Adipose tissue (tissue), 3 donors: ENCODE results near the gene RNF168. TPM values are rescaled to one million over a fixed set of nuclear protein-coding genes. Genes with fewer than 3 reads are reported as not detected.
A peak's percentile ranks its signal among the peaks of the same experiment; 100 is the strongest.
"Not testable (repeated sequence)": the region's sequence is repeated elsewhere in the genome, so short reads cannot be mapped to it uniquely, and the experiment has no call there.

Experiments
- H3K27ac ChIP-seq: one replicate; pipeline ENCODE4 v1.5.1; 2013; ENCODE audit warnings: low read depth, low read length
- WGBS, 3 donors: extraction: QIAGEN DNeasy Blood & Tissue Kit; methylation state at CpG; one replicate each; pipeline ENCODE4 v1.1.7; 2013; 5-methylcytosine and 5-hydroxymethylcytosine counted together
- polyA plus RNA-seq, 3 donors: library from polyadenylated mRNA; stranded (reverse); fragments of 200-250 nt; gene quantifications; one replicate each; pipeline ENCODE4 v1.2.3, GENCODE V29; 2013
- donor health status: healthy with polysubstance abuse.
- donor health status: Bipolar disorder and iron deficiency.
- donor health status: healthy.

RNF168 gene, protein sequence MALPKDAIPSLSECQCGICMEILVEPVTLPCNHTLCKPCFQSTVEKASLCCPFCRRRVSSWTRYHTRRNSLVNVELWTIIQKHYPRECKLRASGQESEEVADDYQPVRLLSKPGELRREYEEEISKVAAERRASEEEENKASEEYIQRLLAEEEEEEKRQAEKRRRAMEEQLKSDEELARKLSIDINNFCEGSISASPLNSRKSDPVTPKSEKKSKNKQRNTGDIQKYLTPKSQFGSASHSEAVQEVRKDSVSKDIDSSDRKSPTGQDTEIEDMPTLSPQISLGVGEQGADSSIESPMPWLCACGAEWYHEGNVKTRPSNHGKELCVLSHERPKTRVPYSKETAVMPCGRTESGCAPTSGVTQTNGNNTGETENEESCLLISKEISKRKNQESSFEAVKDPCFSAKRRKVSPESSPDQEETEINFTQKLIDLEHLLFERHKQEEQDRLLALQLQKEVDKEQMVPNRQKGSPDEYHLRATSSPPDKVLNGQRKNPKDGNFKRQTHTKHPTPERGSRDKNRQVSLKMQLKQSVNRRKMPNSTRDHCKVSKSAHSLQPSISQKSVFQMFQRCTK
- 1 to 10 TPM; 3.2 to 9.6 (median 7.2) TPM for polyA plus RNA-seq

DNA sequence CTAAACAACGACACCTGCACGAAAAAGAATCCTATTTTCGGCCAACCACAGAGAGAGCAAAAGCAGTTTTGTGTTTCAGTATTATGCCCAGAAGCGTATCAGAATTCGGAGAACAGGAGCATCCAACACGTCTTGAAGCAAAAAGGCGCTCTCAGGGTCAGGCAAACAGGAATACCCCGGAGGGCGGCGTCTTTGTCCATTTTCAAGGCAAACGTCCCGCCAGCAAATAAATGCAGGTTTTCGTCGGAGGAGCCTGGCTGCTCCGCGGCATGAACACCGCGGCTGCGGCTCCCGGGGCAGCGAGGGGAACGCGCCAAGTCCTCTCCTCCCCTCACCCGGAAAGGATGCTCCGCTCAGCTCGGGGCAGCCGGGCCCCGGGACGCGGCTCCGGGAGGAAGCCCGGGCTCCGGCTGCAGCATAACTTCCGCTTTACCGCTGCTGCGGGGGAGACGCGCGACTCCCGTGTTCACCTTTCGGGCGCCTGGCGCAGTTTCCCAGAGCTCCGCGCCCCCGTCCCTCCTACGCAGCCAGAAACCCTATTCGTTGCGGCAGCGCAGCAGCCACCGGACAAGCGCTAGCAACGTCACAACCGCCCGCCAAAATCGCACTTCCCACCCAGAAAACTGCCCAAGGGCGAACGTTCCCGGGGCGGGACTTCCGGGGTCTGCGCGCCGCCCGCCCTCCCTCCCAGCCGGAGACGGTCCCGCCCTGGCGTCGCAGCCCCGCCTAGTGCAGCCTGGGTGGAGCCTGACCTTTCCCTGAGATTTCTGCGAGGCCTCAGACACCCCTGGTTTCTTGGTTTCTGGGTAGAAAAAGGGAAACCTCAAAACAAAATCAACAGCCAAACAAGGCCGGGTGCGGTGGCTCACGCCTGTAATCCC, at the start of gene RNF168:
Gene RNF168, minus strand, starts transcription at position 573 of the 881 bp plus-strand sequence. CDS start 595 bp downstream, outside the sequence.
- 0 to 1% (median 0%) methylated on average over 71 to 75 of the region's 75 CpGs for WGBS, 3 donors
- H3K27ac ChIP-seq: peak within 1 kb of the TSS; percentile 83

- 96 to 98% (median 97%) methylated on average over 5 of the region's 5 CpGs for WGBS, 3 donors
Observed at GRCh38 chr3:196552253-196552652, 48.7 kb upstream of the RNF168 start.

GRCh38 chr3:196550172-196550571, 46.6 kb upstream of the RNF168 start:
- not testable (repeated sequence) for H3K27ac ChIP-seq
- 83 to 90% (median 83%) methylated on average over 3 of the region's 3 CpGs for WGBS, 3 donors

More at GRCh38 chr3:196552253-196552652, 48.7 kb upstream of the RNF168 start:
- H3K27ac ChIP-seq: no peak overlapping the region

GRCh38 chr3:196549312-196549711, 45.7 kb upstream of the RNF168 start:
- WGBS, 3 donors: 89 to 100% (median 97%) methylated on average over 1 of the region's 1 CpG
- H3K27ac ChIP-seq: not testable (repeated sequence)

- H3K27ac ChIP-seq: no peak overlapping the region
- 92 to 95% (median 93%) methylated on average over 2 of the region's 2 CpGs for WGBS, 3 donors
Observed at GRCh38 chr3:196547067-196547466, 43.5 kb upstream of the RNF168 start.

DNA sequence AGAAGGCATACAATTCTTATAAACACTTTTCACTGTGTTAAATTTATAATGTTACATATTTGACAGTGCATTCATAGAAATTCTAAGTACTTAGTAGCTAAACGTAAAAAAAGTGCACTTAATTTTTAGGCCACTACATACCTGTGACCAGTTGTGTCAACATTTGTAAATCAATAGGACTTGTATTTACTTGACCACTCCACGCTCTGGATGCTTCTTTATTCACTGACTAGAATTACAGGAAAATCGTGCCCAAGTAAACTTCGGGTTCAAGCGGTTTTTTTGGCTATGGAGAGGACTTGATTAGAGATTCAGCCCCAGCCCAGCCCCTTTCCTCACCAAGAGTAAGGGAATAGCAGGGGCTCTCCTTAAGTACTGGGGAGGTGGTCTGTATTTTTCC, 43.0 kb upstream of the RNF168 start:
- H3K27ac ChIP-seq: no peak overlapping the region
- WGBS, 3 donors: 36 to 85% (median 75%) methylated on average over 5 of the region's 5 CpGs

DNA sequence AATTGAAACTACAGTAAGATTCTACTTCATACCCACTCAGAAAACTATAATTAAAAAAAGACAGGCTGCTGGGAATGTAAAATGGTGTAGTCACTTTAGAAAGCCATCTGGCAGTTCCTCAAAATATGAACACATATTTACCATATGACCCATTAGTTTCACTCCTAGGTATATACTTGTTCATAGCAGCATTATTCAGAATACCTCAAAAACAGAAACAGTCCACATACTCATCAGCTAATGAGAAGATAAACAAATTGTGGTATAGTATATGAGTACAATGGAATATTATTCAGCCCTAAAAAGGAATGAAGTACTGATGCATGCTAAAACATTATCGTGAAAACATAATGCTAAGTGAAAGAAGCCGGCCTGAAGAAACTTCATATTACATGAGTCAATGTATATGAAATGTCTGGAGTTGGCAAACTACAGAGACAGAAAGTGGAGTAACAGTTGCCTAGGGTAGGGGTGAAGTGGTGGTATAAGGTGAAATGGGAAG, 41.0 kb upstream of the RNF168 start:
- WGBS, 3 donors: 86 to 97% (median 94%) methylated on average over 2 of the region's 2 CpGs
- no peak overlapping the region for H3K27ac ChIP-seq

- WGBS, 3 donors: 87 to 92% (median 87%) methylated on average over 6 of the region's 6 CpGs
- no peak overlapping the region for H3K27ac ChIP-seq
Observed at GRCh38 chr3:196541684-196542445, 38.3 kb upstream of the RNF168 start.

GRCh38 chr3:196537319-196537984, 33.9 kb upstream of the RNF168 start:
- no peak overlapping the region for H3K27ac ChIP-seq
- 36 to 49% (median 37%) methylated on average over 18 of the region's 18 CpGs for WGBS, 3 donors

DNA sequence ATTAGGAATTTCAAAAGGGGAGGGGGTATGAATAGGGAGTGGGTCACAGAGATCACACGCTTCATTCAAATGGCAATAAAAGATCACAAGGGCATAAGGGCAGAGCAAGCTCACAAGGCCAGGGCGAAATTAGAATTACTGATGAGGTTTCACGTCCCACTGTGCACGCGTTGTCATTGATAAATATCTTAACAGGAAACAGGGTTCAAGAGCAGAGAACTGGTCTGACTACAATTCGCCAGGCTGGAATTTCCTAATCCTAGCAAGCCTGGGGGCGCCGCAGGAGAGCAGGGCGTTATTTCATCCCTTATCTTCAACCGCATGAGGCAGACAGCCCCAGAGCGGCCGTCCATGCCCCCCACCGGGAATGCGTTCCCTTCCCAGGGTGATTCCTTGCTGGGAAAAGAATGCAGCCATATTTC, 29.7 kb upstream of the RNF168 start:
- H3K27ac ChIP-seq: no peak overlapping the region
- 23 to 46% (median 44%) methylated on average over 14 of the region's 14 CpGs for WGBS, 3 donors

GRCh38 chr3:196531418-196531817, 27.9 kb upstream of the RNF168 start:
- H3K27ac ChIP-seq: no peak overlapping the region
- WGBS, 3 donors: 78 to 96% (median 87%) methylated on average over 4 of the region's 4 CpGs

GRCh38 chr3:196528639-196529233, 25.2 kb upstream of the RNF168 start:
- no peak overlapping the region for H3K27ac ChIP-seq

GRCh38 chr3:196525141-196525540, 21.6 kb upstream of the RNF168 start:
- no peak overlapping the region for H3K27ac ChIP-seq
- 72 to 84% (median 80%) methylated on average over 4 of the region's 4 CpGs for WGBS, 3 donors

More at GRCh38 chr3:196528639-196529233, 25.2 kb upstream of the RNF168 start:
- 4 to 5% (median 5%) methylated on average over 44 to 52 of the region's 52 CpGs for WGBS, 3 donors

GRCh38 chr3:196524527-196524926, 21.0 kb upstream of the RNF168 start:
- H3K27ac ChIP-seq: no peak overlapping the region
- 59 to 62% (median 61%) methylated on average over 5 of the region's 5 CpGs for WGBS, 3 donors

DNA sequence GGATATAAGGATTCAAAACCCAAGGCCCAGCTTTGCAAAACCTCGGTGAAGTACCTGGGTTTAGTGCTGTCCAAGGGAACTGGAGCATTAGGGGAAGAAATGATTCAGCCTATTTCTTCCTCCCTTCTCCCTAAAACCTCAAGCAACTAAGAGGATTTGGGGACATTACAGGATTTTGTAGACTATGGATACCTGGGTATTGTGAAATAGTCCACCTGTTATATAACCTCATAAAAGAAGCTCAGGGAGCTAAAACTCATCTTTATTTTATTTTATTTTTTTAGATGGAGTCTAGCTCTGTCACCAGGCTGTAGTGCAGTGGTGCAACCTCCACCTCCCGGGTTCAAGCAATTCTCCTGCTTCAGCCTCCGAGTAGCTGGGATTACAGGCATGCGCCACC, 20.3 kb upstream of the RNF168 start:
- no peak overlapping the region for H3K27ac ChIP-seq
- WGBS, 3 donors: 96 to 97% (median 97%) methylated on average over 4 of the region's 4 CpGs

- H3K27ac ChIP-seq: not testable (repeated sequence)
- WGBS, 3 donors: 80 to 88% (median 83%) methylated on average over 12 of the region's 12 CpGs
Observed at GRCh38 chr3:196521291-196521690, 17.7 kb upstream of the RNF168 start.

DNA sequence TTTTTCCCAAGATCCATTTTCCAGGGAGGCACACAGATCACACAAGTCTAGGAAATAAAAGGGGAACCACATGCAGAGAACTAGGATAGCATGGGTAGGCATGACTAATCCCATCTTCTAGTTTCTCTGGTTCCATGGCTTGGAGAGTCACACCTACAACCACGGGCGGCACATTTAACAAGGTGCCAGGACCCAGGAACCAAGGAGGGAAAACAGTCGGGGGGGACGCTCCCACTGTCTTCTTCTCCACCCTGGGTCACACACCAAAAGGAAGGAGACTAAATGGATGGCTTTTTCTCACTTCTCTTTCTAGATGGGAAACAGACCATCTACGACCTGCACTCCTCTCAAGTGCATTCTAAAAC, 16.1 kb upstream of the RNF168 start:
- H3K27ac ChIP-seq: no peak overlapping the region
- 81 to 87% (median 87%) methylated on average over 5 of the region's 5 CpGs for WGBS, 3 donors
